ENCODE measurements around the gene TMOD3. TPM values are rescaled to one million over a fixed set of nuclear protein-coding genes. Genes with fewer than 3 reads are reported as not detected.

The TMOD3 gene
- total and polyA plus RNA-seq, 2 of the 8 experiments (the other 6 are each of a cell fraction or from before 2014, with no cell fraction given): 3.9 to 29.0 TPM

DNA sequence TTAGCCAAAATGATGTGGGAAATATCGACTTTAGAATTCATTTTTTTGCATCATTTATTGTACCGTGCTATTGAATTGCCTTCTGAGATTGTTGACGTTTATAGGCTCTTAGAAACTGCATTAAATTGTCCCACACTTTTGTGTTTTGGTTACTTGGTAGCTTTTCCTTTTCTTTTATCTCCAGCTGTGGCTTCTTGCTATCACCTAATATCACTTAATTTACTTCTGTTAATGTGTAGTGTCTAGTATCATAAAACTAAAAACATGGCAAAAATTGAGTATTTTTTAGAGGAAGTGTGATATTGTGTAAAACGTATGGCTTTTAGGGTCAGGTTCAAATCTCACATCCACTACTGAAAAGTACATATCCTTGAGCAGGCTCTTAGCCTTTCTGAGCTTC, 11.2 kb downstream of the TMOD3 start:
- H3K9me3 ChIP-seq (ENCODE audit: insufficient read depth in 2 of 2, low read depth in 1 of 2, low read length in 1 of 2): no peaks in the 10 kb centered on the region
- H2AFZ ChIP-seq (ENCODE audit: low read length): no peak overlapping the region
- no peak overlapping the region for H3K14ac ChIP-seq (ENCODE audit: insufficient read length)
- no peak overlapping the region for H2BK15ac ChIP-seq (ENCODE audit: low read length)
- no peak for TF ChIP-seq CHD1 (IDR thresholded peaks at IDR 0.05; ENCODE audit: low read depth, low read length)
- H2BK20ac ChIP-seq (ENCODE audit: low read length): no peak overlapping the region
- H3K36me3 ChIP-seq (ENCODE audit: control insufficient read depth in 2 of 4, insufficient read depth in 4 of 4, low read length in 3 of 4): no peaks in the 10 kb centered on the region
- H3K18ac ChIP-seq (ENCODE audit: extremely low read depth, low read length): no peak overlapping the region
- no peak for DNase-seq (ENCODE audit: low read depth in 1 of 2, low spot score in 2 of 2)
- H2BK5ac ChIP-seq (ENCODE audit: low read depth, low read length): no peak overlapping the region
- ChIA-PET CTCF (ENCODE audit: partially characterized antibody) (no interaction called here), POLR2A (ENCODE audit: partially characterized antibody) (no interaction called here)
- H4K5ac ChIP-seq (ENCODE audit: insufficient read length, low read depth, low read length): no peak overlapping the region
- H3K23me2 ChIP-seq (ENCODE audit: low read depth, low read length): no peaks in the 10 kb centered on the region
- H3K79me2 ChIP-seq (ENCODE audit: control insufficient read depth in 1 of 2, insufficient read depth in 2 of 2, low read length in 2 of 2): peaks cover 0 to 74% of the 10 kb centered on the region in 2 experiments
- FAIRE-seq: no peak
- no peak overlapping the region for H3K4me3 ChIP-seq (ENCODE audit: extremely low read depth in 1 of 4, insufficient read depth in 2 of 4, low read depth in 3 of 4, low read length in 4 of 4)
- H2BK120ac ChIP-seq (replicated peaks; ENCODE audit: low read depth, low read length): no peak overlapping the region
- 90% methylated on average over 4 of the region's 4 CpGs; no CpG with 5 or more reads in 1 of the 2 experiments for WGBS, 2 experiments (ENCODE audit: extremely low coverage in 1 of 2, insufficient coverage in 1 of 2, insufficient read length in 1 of 2, insufficient replicate concordance in 2 of 2, low coverage in 1 of 2, low lambda C conversion rate in 2 of 2, missing lambda C conversion rate in 1 of 2)
- no peak overlapping the region for H3K27ac ChIP-seq (ENCODE audit: low read depth, low read length)
- H3K9ac ChIP-seq (replicated peaks in 1 of 4; ENCODE audit: extremely low read depth in 1 of 4, low read depth in 3 of 4, low read length in 3 of 4): no peak overlapping the region
- H3K4me1 ChIP-seq (replicated peaks in 1 of 4; ENCODE audit: control insufficient read depth in 3 of 4, insufficient read depth in 4 of 4, low read length in 3 of 4): peaks cover 0 to 6% (median 3%) of the 10 kb centered on the region in 4 experiments; a peak in 3 of 7 replicates
- no peak overlapping the region for H4K91ac ChIP-seq (replicated peaks; ENCODE audit: insufficient read length, low read length)
- no peak overlapping the region for H3K4ac ChIP-seq (replicated peaks; ENCODE audit: insufficient read length, low read depth, low read length)
- no peak overlapping the region for H2BK12ac ChIP-seq (ENCODE audit: low read depth, low read length)
- no peak overlapping the region for H2AK5ac ChIP-seq (ENCODE audit: low read depth, low read length)
- H3K23ac ChIP-seq (ENCODE audit: insufficient read length): no peak overlapping the region
- no peak overlapping the region for H3K56ac ChIP-seq (replicated peaks; ENCODE audit: insufficient read length, low read depth, low read length)
- H3K27me3 ChIP-seq (replicated peaks in 1 of 4; ENCODE audit: control insufficient read depth in 3 of 4, extremely low read depth in 1 of 4, insufficient read depth in 3 of 4, low read length in 3 of 4): no peaks in the 10 kb centered on the region
- H3K79me1 ChIP-seq (ENCODE audit: low read depth, low read length): peaks cover 11% of the 10 kb centered on the region; the same call in 1 of the 2 replicates
- H4K8ac ChIP-seq (ENCODE audit: extremely low read depth, insufficient read depth, low read length): no peak overlapping the region
- H4K20me1 ChIP-seq (replicated peaks in 1 of 2; ENCODE audit: control insufficient read depth in 1 of 2, insufficient read depth in 2 of 2, low read length in 2 of 2): peaks cover 0 to 6% of the 10 kb centered on the region in 2 experiments
- H3K4me2 ChIP-seq (ENCODE audit: insufficient read depth in 1 of 2, low read depth in 2 of 2, low read length in 2 of 2): no peak overlapping the region
